GM18520 (cell line): ENCODE data around the gene CNOT6.

Experiments used
- ATAC-seq: cut with Tn5 transposase; IDR thresholded peaks from one replicate; pipeline ENCODE4 v1.9.1; 2021; ENCODE audit not compliant: unreplicated experiment

The CNOT6 gene

GRCh38 chr5:180613814-180614188 lies 119.6 kb downstream of the CNOT6 start:
- ATAC-seq, result no peak

DNA sequence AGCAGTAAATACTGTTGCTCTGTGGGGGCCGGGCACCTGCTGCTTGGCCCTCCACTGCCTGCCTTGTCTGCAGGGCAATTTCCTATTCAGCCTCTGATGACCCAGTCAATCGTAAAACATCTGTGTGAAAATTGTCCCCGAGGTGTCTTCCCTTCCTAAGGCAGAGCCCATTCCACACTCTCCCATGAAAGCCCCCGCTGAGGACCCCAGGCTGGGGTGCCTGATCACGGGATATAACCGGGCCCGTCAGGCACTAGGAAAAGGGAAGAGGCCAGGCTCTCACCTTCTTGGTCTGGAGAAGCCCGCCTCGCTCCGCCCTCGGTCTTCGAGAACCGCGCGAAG lies 124.3 kb downstream of the CNOT6 start:
- ATAC-seq, result no peak

DNA sequence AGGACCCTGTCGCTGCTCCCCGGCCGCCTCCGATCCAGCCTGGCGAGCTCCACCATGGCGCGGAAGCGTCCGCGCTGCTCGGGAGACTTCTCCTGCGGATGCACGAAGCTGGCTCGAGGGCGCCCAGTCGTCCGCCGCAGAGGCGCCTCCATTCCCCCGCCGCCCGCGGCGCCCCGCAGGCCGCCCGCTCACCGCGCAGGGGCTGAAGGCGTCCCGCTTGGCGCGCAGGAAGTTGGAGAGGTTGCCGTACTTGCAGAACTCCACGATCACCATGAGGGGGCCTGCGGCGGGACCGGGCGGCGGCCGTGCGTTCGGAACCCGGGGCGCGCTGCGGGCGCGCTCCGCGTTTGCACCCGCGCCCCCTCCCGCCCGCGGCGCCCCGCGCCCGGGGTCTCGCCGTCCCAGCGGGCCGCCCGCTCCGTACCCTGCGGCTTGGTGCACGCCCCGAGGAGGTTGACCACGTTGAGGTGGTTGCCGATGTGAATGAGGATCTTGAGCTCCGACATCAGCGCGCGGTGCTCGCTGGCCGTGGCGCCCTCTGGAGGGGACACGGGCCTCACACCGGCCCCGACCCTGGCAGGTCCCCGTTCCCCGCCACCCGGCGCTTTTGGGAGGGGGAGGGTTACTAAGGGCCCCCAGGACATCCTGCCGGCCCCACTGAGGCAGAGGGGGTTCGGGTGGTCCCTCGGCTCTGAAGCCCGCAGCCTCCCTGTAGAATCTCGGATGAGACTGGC lies 124.8 kb downstream of the CNOT6 start:
- ATAC-seq, result no peak

DNA sequence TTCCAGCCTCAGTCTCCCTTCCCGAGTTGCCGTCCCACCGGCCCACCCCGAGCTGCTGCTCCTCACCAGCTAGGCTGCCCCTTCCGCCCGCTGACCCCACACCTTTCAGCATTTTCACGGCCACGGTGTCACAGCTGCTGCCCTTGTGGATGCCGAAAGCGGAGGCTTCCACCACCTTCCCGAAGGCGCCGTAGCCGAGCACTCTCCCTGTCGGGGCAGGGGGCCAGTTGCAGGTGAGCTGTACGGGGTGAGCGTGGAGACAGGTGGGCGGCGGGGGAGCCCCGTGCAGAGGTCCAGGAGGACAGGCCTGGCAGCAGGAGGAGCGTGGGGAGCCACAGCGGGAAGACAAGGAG lies 125.4 kb downstream of the CNOT6 start:
- no peak for ATAC-seq

GRCh38 chr5:180620014-180620413 lies 125.8 kb downstream of the CNOT6 start:
- no peak for ATAC-seq

- ATAC-seq, result no peak
Measured at GRCh38 chr5:180621311-180621710, 127.1 kb downstream of the CNOT6 start.

- ATAC-seq, result no peak
Measured at GRCh38 chr5:180622910-180623309, 128.7 kb downstream of the CNOT6 start.

GRCh38 chr5:180623411-180623834 lies 129.2 kb downstream of the CNOT6 start:
- no peak for ATAC-seq

- ATAC-seq, result no peak
Measured at GRCh38 chr5:180623844-180624243, 129.7 kb downstream of the CNOT6 start.

DNA sequence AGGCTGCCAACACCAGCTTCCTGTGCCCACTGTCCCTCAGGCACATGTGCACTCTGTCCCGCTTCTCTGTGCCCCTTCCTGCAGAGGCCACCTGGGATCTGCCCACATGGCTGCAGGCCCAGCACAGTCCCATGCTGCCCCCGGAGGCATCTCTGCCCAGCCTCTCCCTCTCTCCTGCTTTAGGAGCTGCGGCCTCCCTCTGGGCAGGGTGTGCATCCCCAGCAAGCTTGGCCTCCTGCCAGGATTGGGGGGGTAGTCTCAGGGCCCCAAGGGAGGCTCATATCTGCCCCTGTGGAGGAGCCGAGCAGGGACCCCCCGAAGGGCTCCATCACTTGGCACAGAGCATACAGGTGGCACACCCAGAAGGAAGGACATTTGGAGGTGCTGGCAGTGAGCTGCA lies 130.4 kb downstream of the CNOT6 start:
- ATAC-seq, result no peak

- no peak for ATAC-seq
Measured at GRCh38 chr5:180625125-180625790, 131.1 kb downstream of the CNOT6 start.

GRCh38 chr5:180625791-180626660 lies 131.8 kb downstream of the CNOT6 start:
- no peak for ATAC-seq

GRCh38 chr5:180626661-180627385 lies 132.6 kb downstream of the CNOT6 start:
- ATAC-seq, result no peak

DNA sequence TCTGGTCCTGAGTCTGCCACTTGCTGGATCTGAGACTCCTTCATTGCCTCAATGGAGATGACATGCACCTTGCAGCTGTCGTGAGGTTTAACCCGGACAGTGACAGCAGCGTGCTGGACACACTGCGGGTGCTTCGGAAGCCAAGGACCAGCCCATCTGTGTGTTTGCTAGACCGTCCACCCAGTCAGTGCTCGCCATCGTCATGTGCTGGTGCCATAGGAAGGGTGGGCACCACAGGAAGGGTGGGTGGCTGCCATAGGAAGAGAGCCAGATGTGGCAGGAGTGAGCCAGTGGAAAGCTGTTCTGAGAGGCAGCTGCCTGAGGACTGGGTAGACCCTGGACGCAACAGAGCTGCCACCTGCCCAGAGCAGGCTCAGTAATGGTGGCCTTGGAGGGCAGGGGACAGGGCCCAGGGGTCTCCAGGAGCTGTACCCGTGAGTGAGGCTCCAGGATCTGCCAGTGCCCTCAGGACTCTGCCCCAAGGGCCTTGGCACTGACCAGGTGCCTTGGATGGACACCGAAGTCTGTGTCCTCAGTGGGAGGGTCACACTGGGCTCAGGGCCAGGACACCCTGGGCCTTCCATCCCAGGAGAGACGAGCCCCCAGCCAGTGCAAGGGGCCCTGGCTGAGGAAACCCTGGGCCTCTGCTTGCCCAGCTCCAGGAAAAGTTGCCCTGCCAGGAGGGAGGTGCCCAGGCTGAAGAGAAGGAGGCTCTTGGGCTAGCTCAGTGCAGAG lies 133.4 kb downstream of the CNOT6 start:
- ATAC-seq, result no peak
